Ovary (tissue), 9 donors: ENCODE results near the gene HNRNPC. TPM values are rescaled to one million over a fixed set of nuclear protein-coding genes. Genes with fewer than 3 reads are reported as not detected.
"Not testable (repeated sequence)": the region's sequence is repeated elsewhere in the genome, so short reads cannot be mapped to it uniquely, and the experiment has no call there.

Experiments
- DNase-seq, 5 donors: peaks; one replicate each; pipeline ENCODE4 v3.0.0-alpha.2; 2019 to 2020
- H3K27ac ChIP-seq, 2 donors: fragments of 200-600 bp; one replicate each; pipeline versions ENCODE4 v1.5.1 to v1.8.0; 2019 to 2022
- H3K27me3 ChIP-seq: fragments of 200-600 bp; one replicate; pipeline ENCODE4 v1.8.0; 2022
- H3K36me3 ChIP-seq: fragments of 200-600 bp; sonication (generic); one replicate; pipeline ENCODE4 v1.5.1; 2019
- H3K4me1 ChIP-seq: one replicate; pipeline ENCODE4 v1.8.1; 2013; ENCODE audit warnings: mild to moderate bottlenecking, moderate library complexity; ENCODE audit not compliant: insufficient read depth
- H3K4me3 ChIP-seq: fragments of 200-600 bp; sonication (generic); one replicate; pipeline ENCODE4 v1.5.1; 2017
- H3K9me3 ChIP-seq, 2 donors: fragments of 200-600 bp in 1 of 2; sonication (generic) in 1 of 2; one replicate each; pipeline versions ENCODE4 v1.5.1 to v1.8.1; 2013 to 2019; ENCODE audit warnings: mild to moderate bottlenecking in 1 of 2, moderate library complexity in 1 of 2
- CTCF ChIP-seq, 3 donors: fragments of 450-650 bp in 2 of 3; fragments of 200-600 bp in 1 of 3; IDR thresholded peaks; one replicate each; pipeline versions ENCODE4 v1.5.1 to v1.8.0; 2016 to 2022; ENCODE audit warnings: antibody characterized with exemption in 3 of 3, mild to moderate bottlenecking in 1 of 3
- EP300 ChIP-seq: sonication (generic); formaldehyde crosslinking; IDR thresholded peaks from one replicate; pipeline ENCODE4 v1.6.1; 2017; ENCODE audit warnings: antibody characterized with exemption
- POLR2A ChIP-seq: fragments of 450-650 bp; IDR thresholded peaks from one replicate; pipeline ENCODE4 v1.6.1; 2017; ENCODE audit warnings: antibody characterized with exemption, mild to moderate bottlenecking, moderate library complexity
- WGBS, 3 donors: extraction: QIAGEN DNeasy Blood & Tissue Kit in 1 of 3; methylation state at CpG; one replicate each; pipeline versions ENCODE4 v1.1.5 to v1.1.7; 2013 to 2017; 5-methylcytosine and 5-hydroxymethylcytosine counted together
- intact Hi-C, 4 donors: fragments of 100-400 bp; cut with DNase I; formaldehyde crosslinking; loops; one replicate each; pipeline versions ENCODE4 v1.11.0 to v1.15.1; 2022 to 2023
- polyA plus RNA-seq, 2 donors: library from polyadenylated mRNA; stranded (reverse); fragments of 200-250 nt in 1 of 2; fragments of 350-450 nt in 1 of 2; fragmentation: Illumina TruSeq in 1 of 2; extraction: RNeasy Lipid Tissue Mini Kit (QIAGEN cat#74804) in 1 of 2; gene quantifications; one replicate each; pipeline ENCODE4 v1.2.3, GENCODE V29; 2013 to 2014
- total RNA-seq, 7 donors: library from RNA; depleted of rRNA in 2 of 7; stranded (reverse); fragments of >200 nt in 2 of 7; fragmentation: NEBNext Ultra II Directional in 3 of 7; extraction: Animal tissue kit (Norgen Biotek cat#: 25700) in 3 of 7; gene quantifications; one replicate each; pipeline versions ENCODE4 v1.1.0 to v1.2.4, GENCODE V29; 2016 to 2023
- donor health status: DM: no; HTN: no; CAD: no; lungs with moderate emphysema.
- donor health status: DM: no; HTN: no; CAD: no.
- donor health status: Bipolar disorder and iron deficiency.
- donor health status: DM: yes; HTN: yes; CAD: no.
- donor health status: DM: no; HTN: no; CAD: no.
- donor health status: DM: yes; HTN: yes; CAD: no.

The HNRNPC gene
- total and polyA plus RNA-seq, 9 donors, result 427 to 913 (median 526) TPM

GRCh38 chr14:21215130-21215878 is 53.9 kb downstream of the HNRNPC start:
- Histone ChIP-seq H3K27me3 (no peaks in the 10 kb centered on the region), H3K4me1 (peaks cover 3% of the 10 kb centered on the region), H3K4me3 (no peak overlapping the region), H3K36me3 (no peaks in the 10 kb centered on the region), H3K9me3 (no peaks in the 10 kb centered on the region), H3K27ac (no peak overlapping the region)
- WGBS, 3 donors, result 74 to 81% (median 80%) methylated on average over 8 of the region's 8 CpGs
- no peak for DNase-seq
- intact Hi-C loops, result loop anchor here in 1 of 4 donors (10.0 kb wide), 1 partner anchor 49 kb away; the partner anchor contains the start of gene HNRNPC
- no peak for TF ChIP-seq CTCF (IDR thresholded peaks at IDR 0.05)

GRCh38 chr14:21213652-21214051 is 55.6 kb downstream of the HNRNPC start:
- Histone ChIP-seq H3K9me3 (no peaks in the 10 kb centered on the region), H3K4me1 (no peaks in the 10 kb centered on the region), H3K27ac (no peak overlapping the region), H3K36me3 (no peaks in the 10 kb centered on the region), H3K4me3 (no peak overlapping the region), H3K27me3 (no peaks in the 10 kb centered on the region)
- no peak for TF ChIP-seq POLR2A
- no peak for TF ChIP-seq EP300
- no peak for TF ChIP-seq CTCF (IDR thresholded peaks at IDR 0.05)
- DNase-seq, result no peak
- intact Hi-C loops, result loop anchor here in 1 of 4 donors (10.0 kb wide), 1 partner anchor 51 kb away; the partner anchor contains the start of gene HNRNPC
- WGBS, 3 donors, result 94 to 98% (median 95%) methylated on average over 1 of the region's 1 CpG

GRCh38 chr14:21212824-21213223 is 56.4 kb downstream of the HNRNPC start:
- H3K36me3 ChIP-seq, result not testable (repeated sequence)

GRCh38 chr14:21211509-21211908 is 57.7 kb downstream of the HNRNPC start:
- Histone ChIP-seq H3K27me3 (no peaks in the 10 kb centered on the region), H3K4me1 (no peaks in the 10 kb centered on the region), H3K36me3 (no peaks in the 10 kb centered on the region), H3K27ac (no peak overlapping the region), H3K4me3 (no peak overlapping the region), H3K9me3 (no peaks in the 10 kb centered on the region)
- intact Hi-C loops, result loop anchor here in 1 of 4 donors (10.0 kb wide), 1 partner anchor 53 kb away; the partner anchor contains the start of gene HNRNPC
- no peak for DNase-seq
- WGBS, 3 donors, result 75 to 77% (median 76%) methylated on average over 3 of the region's 3 CpGs
- TF ChIP-seq EP300, result no peak
- TF ChIP-seq POLR2A, result no peak
- no peak for TF ChIP-seq CTCF (IDR thresholded peaks at IDR 0.05)

More at GRCh38 chr14:21212824-21213223, 56.4 kb downstream of the HNRNPC start:
- DNase-seq, H3K27me3 ChIP-seq, H3K4me1 ChIP-seq, H3K27ac ChIP-seq, H3K9me3 ChIP-seq, H3K4me3 ChIP-seq: not testable (repeated sequence)
- intact Hi-C loops, result loop anchor here in 1 of 4 donors (10.0 kb wide), 1 partner anchor 52 kb away; the partner anchor contains the start of gene HNRNPC
- WGBS, 3 donors, result 86 to 90% (median 86%) methylated on average over 8 of the region's 8 CpGs

DNA sequence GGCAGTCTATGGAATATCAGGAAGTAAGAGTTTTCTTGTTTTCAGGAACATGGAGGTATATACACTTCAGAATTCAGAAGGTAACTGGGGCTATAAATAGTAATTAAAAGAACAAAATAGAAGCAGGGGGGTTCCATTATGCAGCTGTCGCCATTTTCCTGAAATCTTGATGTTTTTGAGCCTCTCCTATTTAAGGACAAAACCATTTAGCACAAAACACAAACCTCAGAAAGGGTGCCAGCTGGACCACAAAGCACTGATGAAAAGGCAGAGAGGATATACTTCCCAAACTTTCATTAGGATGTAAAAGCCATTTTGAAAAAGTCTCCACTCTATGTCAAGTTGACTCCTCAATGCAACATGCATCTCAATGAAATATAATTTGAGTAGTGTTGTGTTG is 59.2 kb downstream of the HNRNPC start:
- Histone ChIP-seq H3K27ac (no peak overlapping the region), H3K9me3 (no peaks in the 10 kb centered on the region), H3K4me3 (no peak overlapping the region), H3K27me3 (no peaks in the 10 kb centered on the region), H3K4me1 (no peaks in the 10 kb centered on the region), H3K36me3 (no peaks in the 10 kb centered on the region)
- no peak for TF ChIP-seq CTCF (IDR thresholded peaks at IDR 0.05)
- TF ChIP-seq POLR2A, result no peak
- no peak for TF ChIP-seq EP300
- intact Hi-C loops, result loop anchor here in 1 of 4 donors (10.0 kb wide), 1 partner anchor 55 kb away; the partner anchor contains the start of gene HNRNPC
- WGBS, 3 donors, result 63 to 83% (median 78%) methylated on average over 1 of the region's 1 CpG
- DNase-seq, result no peak
